NT2/D1 (cell line): ENCODE measurements around the gene EIF2B4.

Experiments used
- DNase-seq: peaks from one replicate; pipeline ENCODE4 v3.0.0-alpha.2; 2011; ENCODE audit warnings: low read depth, low spot score
- H3K27me3 ChIP-seq: 2 replicates; pipeline ENCODE4 v1.6.0; 2011; ENCODE audit warnings: mild to moderate bottlenecking; ENCODE audit not compliant: insufficient read length, insufficient read depth
- H3K36me3 ChIP-seq: 2 replicates; pipeline ENCODE4 v1.6.1; 2011; ENCODE audit warnings: mild to moderate bottlenecking, low read length, mixed read lengths; ENCODE audit not compliant: insufficient read depth, insufficient read length
- H3K4me1 ChIP-seq: 2 replicates; pipeline ENCODE4 v1.5.1; 2011; ENCODE audit not compliant: insufficient read depth, insufficient read length
- H3K4me3 ChIP-seq: 2 replicates; pipeline ENCODE4 v1.5.1; 2011; ENCODE audit warnings: low read depth; ENCODE audit not compliant: insufficient read length
- H3K9ac ChIP-seq: 2 replicates; pipeline ENCODE4 v1.6.0; 2011; ENCODE audit warnings: low read depth; ENCODE audit not compliant: insufficient read length
- H3K9me3 ChIP-seq: 2 replicates; pipeline ENCODE4 v1.5.1; 2011; ENCODE audit warnings: mild to moderate bottlenecking, low read length; ENCODE audit not compliant: insufficient read depth
- SUZ12 ChIP-seq: IDR thresholded peaks from 2 replicates; pipeline ENCODE4 v1.6.1; 2011; ENCODE audit not compliant: insufficient read length, insufficient read depth; ENCODE audit errors: extremely low read depth
- YY1 ChIP-seq: IDR thresholded peaks from 2 replicates; pipeline ENCODE4 v1.6.1; 2011; ENCODE audit not compliant: insufficient read length, insufficient read depth
- ZNF274 ChIP-seq: IDR thresholded peaks from 2 replicates; pipeline ENCODE4 v1.6.1; 2011; ENCODE audit warnings: mild to moderate bottlenecking, low read depth, low read length

EIF2B4 gene

GRCh38 chr2:27376151-27376865 is 6.2 kb upstream of the EIF2B4 start:
- Histone ChIP-seq H3K27me3 (no peaks in the 10 kb centered on the region), H3K4me1 (peaks cover 5% of the 10 kb centered on the region), H3K36me3 (peaks cover 71% of the 10 kb centered on the region), H3K9ac (no peak overlapping the region), H3K9me3 (no peaks in the 10 kb centered on the region), H3K4me3 (no peak overlapping the region)
- TF ChIP-seq YY1 (no peak), ZNF274 (no peak), SUZ12 (no peak)
- DNase-seq, result no peak

- no peaks in the 10 kb centered on the region for H3K27me3 ChIP-seq
- H3K9me3 ChIP-seq, result no peaks in the 10 kb centered on the region
- no peak for TF ChIP-seq YY1
- no peak for TF ChIP-seq SUZ12
- no peak for TF ChIP-seq ZNF274
- H3K36me3 ChIP-seq, result peaks cover 69% of the 10 kb centered on the region
- no peak overlapping the region for H3K9ac ChIP-seq
- DNase-seq, result no peak
- peaks cover 5% of the 10 kb centered on the region for H3K4me1 ChIP-seq
- no peak overlapping the region for H3K4me3 ChIP-seq
These were observed 5.5 kb upstream of the EIF2B4 start for GRCh38 chr2:27375513-27376099.

- DNase-seq, result no peak
- no peaks in the 10 kb centered on the region for H3K27me3 ChIP-seq
- H3K4me1 ChIP-seq, result peaks cover 5% of the 10 kb centered on the region
- TF ChIP-seq SUZ12 (no peak), ZNF274 (no peak), YY1 (no peak)
- H3K9me3 ChIP-seq, result no peaks in the 10 kb centered on the region
- H3K36me3 ChIP-seq, result peaks cover 71% of the 10 kb centered on the region
- no peak overlapping the region for H3K9ac ChIP-seq
- H3K4me3 ChIP-seq, result no peak overlapping the region
These were observed 3.4 kb upstream of the EIF2B4 start for GRCh38 chr2:27373567-27373966.

GRCh38 chr2:27372937-27373336 is 2.8 kb upstream of the EIF2B4 start:
- no peaks in the 10 kb centered on the region for H3K9me3 ChIP-seq
- H3K9ac ChIP-seq, result no peak overlapping the region
- peaks cover 5% of the 10 kb centered on the region for H3K4me1 ChIP-seq
- H3K4me3 ChIP-seq, result no peak overlapping the region
- no peak for TF ChIP-seq YY1
- no peak for TF ChIP-seq ZNF274
- TF ChIP-seq SUZ12, result no peak
- H3K27me3 ChIP-seq, result no peaks in the 10 kb centered on the region
- peaks cover 71% of the 10 kb centered on the region for H3K36me3 ChIP-seq
- no peak for DNase-seq

- H3K36me3 ChIP-seq, result peaks cover 71% of the 10 kb centered on the region
- peak overlapping the region; percentile 99 for H3K4me3 ChIP-seq
- H3K9ac ChIP-seq, result peak overlapping the region; percentile 93
- TF ChIP-seq YY1 (no peak), SUZ12 (no peak), ZNF274 (no peak)
- H3K9me3 ChIP-seq, result no peaks in the 10 kb centered on the region
- no peak for DNase-seq
- no peaks in the 10 kb centered on the region for H3K27me3 ChIP-seq
- peaks cover 5% of the 10 kb centered on the region for H3K4me1 ChIP-seq
These were observed 880 bp upstream of the EIF2B4 start for GRCh38 chr2:27370816-27371620.

GRCh38 chr2:27369471-27370025 is 590 bp downstream of the EIF2B4 start:
- Histone ChIP-seq H3K27me3 (no peaks in the 10 kb centered on the region), H3K9ac (peak overlapping the region; percentile 96), H3K9me3 (no peaks in the 10 kb centered on the region), H3K4me3 (peak overlapping the region; percentile 99), H3K36me3 (peaks cover 63% of the 10 kb centered on the region), H3K4me1 (peaks cover 5% of the 10 kb centered on the region)
- no peak for DNase-seq
- no peak for TF ChIP-seq ZNF274
- no peak for TF ChIP-seq YY1
- TF ChIP-seq SUZ12, result no peak
